CD4-positive, alpha-beta T cell treated with Interleukin-21 for 1 hour (primary cell): ENCODE data around the gene CACNA1I.

Experiments
- DNase-seq: peaks from one replicate; pipeline ENCODE4 v3.0.0-alpha.2; 2020

Gene CACNA1I

GRCh38 chr22:39700565-39700964 is 130.0 kb downstream of the CACNA1I start:
- no peak for DNase-seq

- no peak for DNase-seq
These were observed 132.5 kb downstream of the CACNA1I start for GRCh38 chr22:39703091-39703490.

GRCh38 chr22:39703928-39704639 is 133.5 kb downstream of the CACNA1I start:
- no peak for DNase-seq

GRCh38 chr22:39705386-39705785 is 134.8 kb downstream of the CACNA1I start:
- DNase-seq, result no peak

- DNase-seq, result no peak
These were observed 136.0 kb downstream of the CACNA1I start for GRCh38 chr22:39706376-39707140.

GRCh38 chr22:39707351-39707750 is 136.8 kb downstream of the CACNA1I start:
- no peak for DNase-seq

GRCh38 chr22:39707816-39708215 is 137.3 kb downstream of the CACNA1I start:
- DNase-seq, result no peak

- DNase-seq, result no peak
These were observed 140.0 kb downstream of the CACNA1I start for GRCh38 chr22:39710380-39711150.

GRCh38 chr22:39712081-39712480 is 141.5 kb downstream of the CACNA1I start:
- no peak for DNase-seq

- DNase-seq, result no peak
These were observed 142.4 kb downstream of the CACNA1I start for GRCh38 chr22:39712751-39713525.

- no peak for DNase-seq
These were observed 143.3 kb downstream of the CACNA1I start for GRCh38 chr22:39713799-39714290.

- no peak for DNase-seq
These were observed 143.8 kb downstream of the CACNA1I start for GRCh38 chr22:39714321-39714720.

GRCh38 chr22:39715778-39716495 is 145.4 kb downstream of the CACNA1I start:
- DNase-seq, result no peak

GRCh38 chr22:39716534-39716933 is 146.0 kb downstream of the CACNA1I start:
- no peak for DNase-seq

- DNase-seq, result no peak
These were observed 146.5 kb downstream of the CACNA1I start for GRCh38 chr22:39717099-39717498.

GRCh38 chr22:39718206-39718605 is 147.7 kb downstream of the CACNA1I start:
- DNase-seq, result no peak

GRCh38 chr22:39718921-39719475 is 148.4 kb downstream of the CACNA1I start:
- DNase-seq, result no peak

- no peak for DNase-seq
These were observed 149.3 kb downstream of the CACNA1I start for GRCh38 chr22:39719559-39720450.

GRCh38 chr22:39721206-39722031 is 150.9 kb downstream of the CACNA1I start:
- no peak for DNase-seq

- DNase-seq, result no peak
These were observed 151.4 kb downstream of the CACNA1I start for GRCh38 chr22:39722032-39722325.
